ENCODE measurements around the gene DAPK1.

The DAPK1 gene

GRCh38 chr9:87569518-87569917, 71.9 kb downstream of the DAPK1 start:
- Histone ChIP-seq H3K36me3 (ENCODE audit: control insufficient read depth, insufficient read depth, low read length) (peaks cover 2% of the 10 kb centered on the region), H3K4me1 (ENCODE audit: control insufficient read depth, insufficient read depth, low read length) (peaks cover 48% of the 10 kb centered on the region), H3K27ac (ENCODE audit: low read depth, low read length) (peak overlapping the region; percentile 70), H3K27me3 (ENCODE audit: control insufficient read depth, insufficient read depth, low read length) (no peaks in the 10 kb centered on the region), H3K4me3 (ENCODE audit: low read length) (no peak overlapping the region), H3K9ac (ENCODE audit: low read length) (no peak overlapping the region)

GRCh38 chr9:87570000-87570908, 72.6 kb downstream of the DAPK1 start:
- Histone ChIP-seq H3K27me3 (ENCODE audit: control insufficient read depth, insufficient read depth, low read length) (no peaks in the 10 kb centered on the region), H3K36me3 (ENCODE audit: control insufficient read depth, insufficient read depth, low read length) (peaks cover 2% of the 10 kb centered on the region), H3K9ac (ENCODE audit: low read length) (no peak overlapping the region), H3K27ac (ENCODE audit: low read depth, low read length) (peak overlapping the region; percentile 70), H3K4me1 (ENCODE audit: control insufficient read depth, insufficient read depth, low read length) (peaks cover 43% of the 10 kb centered on the region), H3K4me3 (ENCODE audit: low read length) (no peak overlapping the region)

- peaks cover 32% of the 10 kb centered on the region for H3K4me1 ChIP-seq (ENCODE audit: control insufficient read depth, insufficient read depth, low read length)
Observed at GRCh38 chr9:87572719-87573118, 75.1 kb downstream of the DAPK1 start.

GRCh38 chr9:87573841-87574342, 76.2 kb downstream of the DAPK1 start:
- peaks cover 30% of the 10 kb centered on the region for H3K4me1 ChIP-seq (ENCODE audit: control insufficient read depth, insufficient read depth, low read length)
- no peaks in the 10 kb centered on the region for H3K27me3 ChIP-seq (ENCODE audit: control insufficient read depth, insufficient read depth, low read length)
- H3K27ac ChIP-seq (ENCODE audit: low read depth, low read length) = no peak overlapping the region
- H3K4me3 ChIP-seq (ENCODE audit: low read length) = no peak overlapping the region
- H3K36me3 ChIP-seq (ENCODE audit: control insufficient read depth, insufficient read depth, low read length) = peaks cover 2% of the 10 kb centered on the region
- H3K9ac ChIP-seq (ENCODE audit: low read length) = no peak overlapping the region

More at GRCh38 chr9:87572719-87573118, 75.1 kb downstream of the DAPK1 start:
- Histone ChIP-seq H3K4me3 (ENCODE audit: low read length) (no peak overlapping the region), H3K9ac (ENCODE audit: low read length) (no peak overlapping the region), H3K36me3 (ENCODE audit: control insufficient read depth, insufficient read depth, low read length) (peaks cover 2% of the 10 kb centered on the region), H3K27me3 (ENCODE audit: control insufficient read depth, insufficient read depth, low read length) (no peaks in the 10 kb centered on the region), H3K27ac (ENCODE audit: low read depth, low read length) (no peak overlapping the region)

- Histone ChIP-seq H3K27ac (ENCODE audit: low read depth, low read length) (no peak overlapping the region), H3K9ac (ENCODE audit: low read length) (no peak overlapping the region), H3K36me3 (ENCODE audit: control insufficient read depth, insufficient read depth, low read length) (no peaks in the 10 kb centered on the region), H3K4me1 (ENCODE audit: control insufficient read depth, insufficient read depth, low read length) (peaks cover 19% of the 10 kb centered on the region), H3K4me3 (ENCODE audit: low read length) (no peak overlapping the region), H3K27me3 (ENCODE audit: control insufficient read depth, insufficient read depth, low read length) (no peaks in the 10 kb centered on the region)
Observed at GRCh38 chr9:87577746-87578145, 80.1 kb downstream of the DAPK1 start.

GRCh38 chr9:87578625-87579024, 81.0 kb downstream of the DAPK1 start:
- Histone ChIP-seq H3K27ac (ENCODE audit: low read depth, low read length) (no peak overlapping the region), H3K27me3 (ENCODE audit: control insufficient read depth, insufficient read depth, low read length) (no peaks in the 10 kb centered on the region), H3K36me3 (ENCODE audit: control insufficient read depth, insufficient read depth, low read length) (no peaks in the 10 kb centered on the region), H3K4me1 (ENCODE audit: control insufficient read depth, insufficient read depth, low read length) (peaks cover 21% of the 10 kb centered on the region), H3K9ac (ENCODE audit: low read length) (no peak overlapping the region), H3K4me3 (ENCODE audit: low read length) (no peak overlapping the region)

GRCh38 chr9:87579781-87580541, 82.3 kb downstream of the DAPK1 start:
- Histone ChIP-seq H3K4me3 (ENCODE audit: low read length) (no peak overlapping the region), H3K27ac (ENCODE audit: low read depth, low read length) (no peak overlapping the region)

GRCh38 chr9:87580941-87581438, 83.3 kb downstream of the DAPK1 start:
- H3K27me3 ChIP-seq (ENCODE audit: control insufficient read depth, insufficient read depth, low read length) = no peaks in the 10 kb centered on the region
- no peaks in the 10 kb centered on the region for H3K36me3 ChIP-seq (ENCODE audit: control insufficient read depth, insufficient read depth, low read length)
- H3K27ac ChIP-seq (ENCODE audit: low read depth, low read length) = peak overlapping the region; percentile 71
- no peak overlapping the region for H3K9ac ChIP-seq (ENCODE audit: low read length)
- H3K4me3 ChIP-seq (ENCODE audit: low read length) = no peak overlapping the region
- H3K4me1 ChIP-seq (ENCODE audit: control insufficient read depth, insufficient read depth, low read length) = peaks cover 21% of the 10 kb centered on the region

More at GRCh38 chr9:87579781-87580541, 82.3 kb downstream of the DAPK1 start:
- Histone ChIP-seq H3K27me3 (ENCODE audit: control insufficient read depth, insufficient read depth, low read length) (no peaks in the 10 kb centered on the region), H3K4me1 (ENCODE audit: control insufficient read depth, insufficient read depth, low read length) (peaks cover 21% of the 10 kb centered on the region), H3K36me3 (ENCODE audit: control insufficient read depth, insufficient read depth, low read length) (no peaks in the 10 kb centered on the region), H3K9ac (ENCODE audit: low read length) (no peak overlapping the region)

- H3K4me3 ChIP-seq (ENCODE audit: low read length) = no peak overlapping the region
- peaks cover 21% of the 10 kb centered on the region for H3K4me1 ChIP-seq (ENCODE audit: control insufficient read depth, insufficient read depth, low read length)
- H3K36me3 ChIP-seq (ENCODE audit: control insufficient read depth, insufficient read depth, low read length) = no peaks in the 10 kb centered on the region
Observed at GRCh38 chr9:87581513-87581912, 83.8 kb downstream of the DAPK1 start.

GRCh38 chr9:87581949-87582637, 84.4 kb downstream of the DAPK1 start:
- Histone ChIP-seq H3K36me3 (ENCODE audit: control insufficient read depth, insufficient read depth, low read length) (no peaks in the 10 kb centered on the region), H3K9ac (ENCODE audit: low read length) (no peak overlapping the region), H3K4me3 (ENCODE audit: low read length) (no peak overlapping the region), H3K27ac (ENCODE audit: low read depth, low read length) (peak overlapping the region; percentile 71), H3K27me3 (ENCODE audit: control insufficient read depth, insufficient read depth, low read length) (no peaks in the 10 kb centered on the region), H3K4me1 (ENCODE audit: control insufficient read depth, insufficient read depth, low read length) (peaks cover 21% of the 10 kb centered on the region)

More at GRCh38 chr9:87581513-87581912, 83.8 kb downstream of the DAPK1 start:
- peak overlapping the region; percentile 71 for H3K27ac ChIP-seq (ENCODE audit: low read depth, low read length)
- no peaks in the 10 kb centered on the region for H3K27me3 ChIP-seq (ENCODE audit: control insufficient read depth, insufficient read depth, low read length)
- no peak overlapping the region for H3K9ac ChIP-seq (ENCODE audit: low read length)

GRCh38 chr9:87584326-87584725, 86.7 kb downstream of the DAPK1 start:
- Histone ChIP-seq H3K27me3 (ENCODE audit: control insufficient read depth, insufficient read depth, low read length) (no peaks in the 10 kb centered on the region), H3K4me1 (ENCODE audit: control insufficient read depth, insufficient read depth, low read length) (peaks cover 15% of the 10 kb centered on the region), H3K4me3 (ENCODE audit: low read length) (no peak overlapping the region), H3K36me3 (ENCODE audit: control insufficient read depth, insufficient read depth, low read length) (no peaks in the 10 kb centered on the region), H3K27ac (ENCODE audit: low read depth, low read length) (no peak overlapping the region), H3K9ac (ENCODE audit: low read length) (no peak overlapping the region)
